H1 (cell line): ENCODE data around the gene RCC2. TPM values are rescaled to one million over a fixed set of nuclear protein-coding genes. Genes with fewer than 3 reads are reported as not detected.

Experiments
- CREB1 ChIP-seq: IDR thresholded peaks from 2 replicates; pipeline ENCODE4 v1.6.1; 2012; ENCODE audit warnings: inconsistent platforms
- NANOG ChIP-seq: IDR thresholded peaks from 2 replicates; pipeline ENCODE4 v1.6.1; 2011; ENCODE audit warnings: low read length, low read depth, mild to moderate bottlenecking, inconsistent platforms; ENCODE audit not compliant: insufficient read depth, poor library complexity, severe bottlenecking
- SP1 ChIP-seq: IDR thresholded peaks from 2 replicates; pipeline ENCODE4 v1.6.1; 2011; ENCODE audit warnings: low read depth, low read length
- SP2 ChIP-seq: IDR thresholded peaks from 2 replicates; pipeline ENCODE4 v1.6.1; 2012; ENCODE audit warnings: mild to moderate bottlenecking, low read length, inconsistent platforms
- polyA plus RNA-seq, 7 experiments: library from polyadenylated mRNA; depleted of rRNA in 3 of 7; stranded (reverse) in 5 of 7; unstranded in 2 of 7; fragments of >200 nt in 5 of 7; fragments of 200-250 nt in 2 of 7; gene quantifications; 1 replicate in 5 of 7; 2 replicates in 1 of 7; 4 replicates in 1 of 7; pipeline versions ENCODE4 v1.2.1 to v1.2.3, GENCODE V29; 2011 to 2013; ENCODE audit warnings: missing spikeins in 2 of 7, mixed read lengths in 2 of 7
- total RNA-seq: library from RNA; stranded (reverse); fragmentation: NEBNext Ultra II Directional; extraction: Animal tissue kit (Norgen Biotek cat#: 25700); gene quantifications from 2 replicates; pipeline ENCODE4 v1.2.1, GENCODE V29; 2021

Gene RCC2
- total and polyA plus RNA-seq, 2 of the 8 experiments (the other 6 are each of a cell fraction or from before 2014, with no cell fraction given): 229 to 455 TPM

DNA sequence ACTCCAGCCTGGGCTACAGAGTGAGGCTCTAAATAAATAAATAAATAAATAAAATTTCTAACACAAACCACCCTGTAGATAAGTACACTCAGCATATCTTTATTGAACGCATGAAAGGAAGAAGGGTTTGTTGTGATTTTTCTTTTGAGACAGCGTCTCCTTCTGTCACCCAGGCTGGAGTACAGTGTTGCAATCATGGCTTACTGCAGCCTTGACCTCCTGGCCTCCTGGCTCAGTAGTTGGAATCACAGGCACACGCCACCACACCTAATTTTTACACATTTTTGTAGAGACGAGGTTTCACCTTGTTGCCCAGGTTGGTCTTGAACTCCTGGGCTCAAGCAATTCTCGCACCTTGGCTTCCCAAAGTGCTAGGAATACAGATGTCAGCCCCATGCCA is 23.2 kb upstream of the RCC2 start (continued):
- TF ChIP-seq CREB1 (no peak), NANOG (no peak), SP2 (no peak), SP1 (no peak)
